Thyroid gland (tissue), 4 donors: ENCODE measurements around the gene TTBK1.

ENCODE experiments used
- POLR2A ChIP-seq, 2 donors: fragments of 450-650 bp; IDR thresholded peaks; one replicate each; pipeline ENCODE4 v1.6.1; 2017; ENCODE audit warnings: antibody characterized with exemption in 2 of 2, mild to moderate bottlenecking in 2 of 2, moderate library complexity in 1 of 2
- TF ChIP-seq, protein P1 (sequence below), 6 experiments: fragments of 200-600 bp in 3 of 6; fragments of 450-650 bp in 3 of 6; sonication (generic) in 3 of 6; IDR thresholded peaks; one replicate each; pipeline ENCODE4 v1.5.1; 2016 to 2019; ENCODE audit warnings: antibody characterized with exemption in 6 of 6, mild to moderate bottlenecking in 2 of 6, inconsistent platforms in 1 of 6, moderate library complexity in 1 of 6

DNA sequence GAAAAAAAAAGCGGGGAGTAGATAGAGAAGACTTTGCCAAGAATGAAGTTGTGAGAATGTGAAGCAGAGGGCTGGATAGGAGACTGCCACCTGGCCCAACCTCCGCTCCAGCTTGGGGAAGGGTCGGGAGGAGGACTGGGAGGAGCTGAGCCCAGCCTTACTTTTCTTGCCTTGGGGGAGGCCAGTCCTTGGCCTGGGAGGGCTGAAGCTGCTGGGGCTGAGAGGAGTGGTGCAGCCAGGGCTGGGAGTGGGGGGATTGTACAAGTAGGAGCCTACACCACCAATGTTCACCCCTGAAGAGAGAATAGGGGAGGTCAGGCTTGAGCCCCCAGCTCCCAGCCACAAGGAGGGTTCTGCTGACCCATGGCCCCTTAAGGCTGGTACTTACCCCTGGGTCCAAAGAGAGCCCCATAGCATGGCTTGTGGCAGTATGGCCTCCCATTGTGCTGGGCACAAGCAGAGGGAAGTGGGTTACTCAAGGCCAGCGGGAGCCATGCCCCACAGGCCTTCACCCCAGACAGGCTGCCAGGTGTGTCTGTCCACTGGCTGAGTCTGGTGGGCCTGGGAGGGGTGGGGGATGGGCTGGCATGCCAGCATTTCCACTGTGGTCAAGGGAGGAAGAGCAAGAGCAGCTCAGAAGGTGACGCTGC, 64.3 kb downstream of the TTBK1 start:
- TF ChIP-seq, protein P1, sequence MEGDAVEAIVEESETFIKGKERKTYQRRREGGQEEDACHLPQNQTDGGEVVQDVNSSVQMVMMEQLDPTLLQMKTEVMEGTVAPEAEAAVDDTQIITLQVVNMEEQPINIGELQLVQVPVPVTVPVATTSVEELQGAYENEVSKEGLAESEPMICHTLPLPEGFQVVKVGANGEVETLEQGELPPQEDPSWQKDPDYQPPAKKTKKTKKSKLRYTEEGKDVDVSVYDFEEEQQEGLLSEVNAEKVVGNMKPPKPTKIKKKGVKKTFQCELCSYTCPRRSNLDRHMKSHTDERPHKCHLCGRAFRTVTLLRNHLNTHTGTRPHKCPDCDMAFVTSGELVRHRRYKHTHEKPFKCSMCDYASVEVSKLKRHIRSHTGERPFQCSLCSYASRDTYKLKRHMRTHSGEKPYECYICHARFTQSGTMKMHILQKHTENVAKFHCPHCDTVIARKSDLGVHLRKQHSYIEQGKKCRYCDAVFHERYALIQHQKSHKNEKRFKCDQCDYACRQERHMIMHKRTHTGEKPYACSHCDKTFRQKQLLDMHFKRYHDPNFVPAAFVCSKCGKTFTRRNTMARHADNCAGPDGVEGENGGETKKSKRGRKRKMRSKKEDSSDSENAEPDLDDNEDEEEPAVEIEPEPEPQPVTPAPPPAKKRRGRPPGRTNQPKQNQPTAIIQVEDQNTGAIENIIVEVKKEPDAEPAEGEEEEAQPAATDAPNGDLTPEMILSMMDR (IDR thresholded peaks at IDR 0.05): no peak
- TF ChIP-seq POLR2A (IDR thresholded peaks at IDR 0.05): no peak
